Hepatocyte (in vitro differentiated cells): ENCODE measurements around the gene XRCC5. TPM values are rescaled to one million over a fixed set of nuclear protein-coding genes. Genes with fewer than 3 reads are reported as not detected.

ENCODE experiments used
- DNase-seq: peaks from one replicate; pipeline ENCODE4 v3.0.0-alpha.2; 2016; ENCODE audit warnings: low spot score
- H2AFZ ChIP-seq: fragments of 200-600 bp; sonication (generic); 2 replicates; pipeline ENCODE4 v1.6.0; 2016; ENCODE audit warnings: antibody characterized with exemption, mild to moderate bottlenecking
- H3K27ac ChIP-seq: fragments of 200-600 bp; sonication (generic); 2 replicates; pipeline ENCODE4 v1.5.1; 2016; ENCODE audit warnings: mild to moderate bottlenecking
- H3K27me3 ChIP-seq: fragments of 200-600 bp; sonication (generic); 2 replicates; pipeline ENCODE4 v1.6.1; 2016
- H3K36me3 ChIP-seq: fragments of 200-600 bp; sonication (generic); replicated peaks from 2 replicates; pipeline ENCODE4 v1.5.1; 2016; ENCODE audit warnings: low read depth; ENCODE audit not compliant: insufficient read depth
- H3K4me1 ChIP-seq: fragments of 200-600 bp; sonication (generic); 2 replicates; pipeline ENCODE4 v1.5.1; 2016; ENCODE audit warnings: mild to moderate bottlenecking, moderate library complexity; ENCODE audit not compliant: insufficient read depth
- H3K4me2 ChIP-seq: fragments of 200-600 bp; sonication (generic); 2 replicates; pipeline ENCODE4 v1.6.0; 2016
- H3K4me3 ChIP-seq: fragments of 200-600 bp; sonication (generic); 2 replicates; pipeline ENCODE4 v1.5.1; 2016; ENCODE audit warnings: mild to moderate bottlenecking
- H3K79me2 ChIP-seq: fragments of 200-600 bp; sonication (generic); 2 replicates; pipeline ENCODE4 v1.6.0; 2017; ENCODE audit warnings: mild to moderate bottlenecking
- H3K9me2 ChIP-seq: fragments of 200-600 bp; sonication (generic); replicated peaks from 2 replicates; pipeline ENCODE4 v1.6.0; 2017; ENCODE audit warnings: mild to moderate bottlenecking; ENCODE audit not compliant: insufficient read depth
- H3K9me3 ChIP-seq: fragments of 200-600 bp; sonication (generic); 2 replicates; pipeline ENCODE4 v1.5.1; 2016; ENCODE audit warnings: low read depth, mild to moderate bottlenecking
- H4K20me1 ChIP-seq: fragments of 200-600 bp; sonication (generic); 2 replicates; pipeline ENCODE4 v1.6.0; 2016; ENCODE audit warnings: mild to moderate bottlenecking; ENCODE audit not compliant: insufficient read depth, poor library complexity, severe bottlenecking
- CTCF ChIP-seq: fragments of 200-600 bp; sonication (generic); IDR thresholded peaks from 2 replicates; pipeline ENCODE4 v1.5.1; 2016; ENCODE audit warnings: antibody characterized with exemption, mild to moderate bottlenecking; ENCODE audit not compliant: poor library complexity
- EZH2 ChIP-seq: fragments of 200-600 bp; sonication (generic); IDR thresholded peaks from 2 replicates; pipeline ENCODE4 v1.6.1; 2016; ENCODE audit warnings: antibody characterized with exemption, mild to moderate bottlenecking, borderline replicate concordance
- EZH2phosphoT487 ChIP-seq: fragments of 200-600 bp; sonication (generic); IDR thresholded peaks from one replicate; pipeline ENCODE4 v1.6.1; 2018; ENCODE audit warnings: antibody characterized with exemption, mild to moderate bottlenecking, low read depth, moderate library complexity; ENCODE audit not compliant: unreplicated experiment, severe bottlenecking
- WGBS: methylation state at CpG from one replicate; pipeline ENCODE4 v1.1.6; 2016; ENCODE audit warnings: low lambda C conversion rate; ENCODE audit errors: missing lambda C conversion rate; 5-methylcytosine and 5-hydroxymethylcytosine counted together
- polyA plus RNA-seq: library from polyadenylated mRNA; unstranded; fragments of >200 nt; fragmentation: Nextera tagmentation; extraction: Ambion mirVana; gene quantifications from 2 replicates; pipeline ENCODE4 v1.2.1, GENCODE V29; 2016
- total RNA-seq: library from RNA; depleted of rRNA; stranded (reverse); fragments of >200 nt; gene quantifications from 2 replicates; pipeline ENCODE4 v1.2.3, GENCODE V29; 2014

The XRCC5 gene
- total and polyA plus RNA-seq, 2 experiments from 2014 or later, result 181 to 208 TPM

- no peak overlapping the region for H2AFZ ChIP-seq
- no peaks in the 10 kb centered on the region for H3K36me3 ChIP-seq
- no peaks in the 10 kb centered on the region for H3K4me1 ChIP-seq
- H3K27ac ChIP-seq, result no peak overlapping the region
- no peaks in the 10 kb centered on the region for H3K9me2 ChIP-seq
- H3K27me3 ChIP-seq, result no peaks in the 10 kb centered on the region
- WGBS, result 99% methylated on average over 3 of the region's 3 CpGs
- peaks cover 31% of the 10 kb centered on the region for H3K79me2 ChIP-seq
- H3K4me3 ChIP-seq, result no peak overlapping the region
- DNase-seq, result no peak
- TF ChIP-seq EZH2phosphoT487 (no peak), EZH2 (no peak), CTCF (no peak)
- no peaks in the 10 kb centered on the region for H3K9me3 ChIP-seq
- no peak overlapping the region for H3K4me2 ChIP-seq
- peaks cover 5% of the 10 kb centered on the region for H4K20me1 ChIP-seq
Measured at GRCh38 chr2:216169087-216169486, 59.9 kb downstream of the XRCC5 start.

GRCh38 chr2:216170076-216170763, 61.1 kb downstream of the XRCC5 start:
- Histone ChIP-seq H3K27me3 (no peaks in the 10 kb centered on the region), H3K36me3 (no peaks in the 10 kb centered on the region), H3K9me3 (no peaks in the 10 kb centered on the region), H4K20me1 (peaks cover 5% of the 10 kb centered on the region), H3K9me2 (no peaks in the 10 kb centered on the region), H3K4me2 (no peak overlapping the region), H3K79me2 (peaks cover 33% of the 10 kb centered on the region), H3K4me3 (no peak overlapping the region), H3K4me1 (no peaks in the 10 kb centered on the region), H3K27ac (no peak overlapping the region), H2AFZ (no peak overlapping the region)
- TF ChIP-seq CTCF (no peak), EZH2 (no peak), EZH2phosphoT487 (no peak)
- 93% methylated on average over 4 of the region's 4 CpGs for WGBS
- no peak for DNase-seq

- no peaks in the 10 kb centered on the region for H3K36me3 ChIP-seq
- H3K4me3 ChIP-seq, result no peak overlapping the region
- 77% methylated on average over 3 of the region's 3 CpGs for WGBS
- H3K4me1 ChIP-seq, result no peaks in the 10 kb centered on the region
- peaks cover 5% of the 10 kb centered on the region for H4K20me1 ChIP-seq
- H2AFZ ChIP-seq, result no peak overlapping the region
- DNase-seq, result no peak
- no peak for TF ChIP-seq CTCF
- no peak for TF ChIP-seq EZH2
- no peak for TF ChIP-seq EZH2phosphoT487
- H3K27ac ChIP-seq, result no peak overlapping the region
- H3K27me3 ChIP-seq, result no peaks in the 10 kb centered on the region
- H3K9me2 ChIP-seq, result no peaks in the 10 kb centered on the region
- no peaks in the 10 kb centered on the region for H3K9me3 ChIP-seq
- H3K79me2 ChIP-seq, result peaks cover 40% of the 10 kb centered on the region
- H3K4me2 ChIP-seq, result no peak overlapping the region
Measured at GRCh38 chr2:216171011-216171410, 61.9 kb downstream of the XRCC5 start.
